Measurements from ENCODE around the gene GALM. TPM values are rescaled to one million over a fixed set of nuclear protein-coding genes. Genes with fewer than 3 reads are reported as not detected.

GALM gene
- total RNA-seq, 1 experiment from 2014 or later: 48.7 TPM

GRCh38 chr2:38652431-38653273 is 13.3 kb upstream of the GALM start:
- no peaks in the 10 kb centered on the region for H3K27me3 Mint-ChIP-seq (ENCODE audit: insufficient read depth, unreplicated experiment)
- TF ChIP-seq CTCF (IDR thresholded peaks at IDR 0.05; ENCODE audit: insufficient read depth in 1 of 2, low read depth in 1 of 2, low read length in 1 of 2, severe bottlenecking in 1 of 2, unreplicated experiment in 1 of 2): no peak
- no peak for DNase-seq
- Histone ChIP-seq H3K4me1 (peaks cover 8% of the 10 kb centered on the region; the same call in 1 of the 2 replicates), H3K27me3 (replicated peaks; ENCODE audit: control insufficient read depth, insufficient read depth, low read length) (no peaks in the 10 kb centered on the region), H3K9me3 (no peaks in the 10 kb centered on the region), H3K4me3 (ENCODE audit: low read depth, low read length) (no peak overlapping the region), H3K36me3 (ENCODE audit: control insufficient read depth, insufficient read depth, low read length) (no peaks in the 10 kb centered on the region)
- H3K4me1 Mint-ChIP-seq (ENCODE audit: low read depth, unreplicated experiment): peaks cover 6% of the 10 kb centered on the region
- peaks cover 6% of the 10 kb centered on the region for H3K9me3 Mint-ChIP-seq (ENCODE audit: unreplicated experiment)
- no TSS peak for BruUV-seq (replicated peaks)
- POLR2A ChIA-PET: no interaction called here
- no peak overlapping the region for H3K27ac Mint-ChIP-seq (ENCODE audit: unreplicated experiment)
- intact Hi-C loops (cut with micrococcal nuclease; ENCODE audit: unreplicated experiment): no loop called here
- no peak overlapping the region for H3K4me3 Mint-ChIP-seq (ENCODE audit: unreplicated experiment)
- CTCF ChIA-PET: no interaction called here
- H3K36me3 Mint-ChIP-seq (ENCODE audit: insufficient read depth, unreplicated experiment): no peaks in the 10 kb centered on the region

GRCh38 chr2:38653380-38653714 is 12.6 kb upstream of the GALM start:
- ChIA-PET POLR2A (no interaction called here), CTCF (no interaction called here)
- Mint-ChIP-seq H3K4me3 (ENCODE audit: unreplicated experiment) (no peak overlapping the region), H3K4me1 (ENCODE audit: low read depth, unreplicated experiment) (no peaks in the 10 kb centered on the region), H3K27ac (ENCODE audit: unreplicated experiment) (no peak overlapping the region), H3K9me3 (ENCODE audit: unreplicated experiment) (no peaks in the 10 kb centered on the region), H3K27me3 (ENCODE audit: insufficient read depth, unreplicated experiment) (no peaks in the 10 kb centered on the region), H3K36me3 (ENCODE audit: insufficient read depth, unreplicated experiment) (no peaks in the 10 kb centered on the region)
- Histone ChIP-seq H3K4me1 (peaks cover 8% of the 10 kb centered on the region; the same call in 1 of the 2 replicates), H3K4me3 (ENCODE audit: low read depth, low read length) (no peak overlapping the region), H3K9me3 (no peaks in the 10 kb centered on the region), H3K36me3 (ENCODE audit: control insufficient read depth, insufficient read depth, low read length) (no peaks in the 10 kb centered on the region), H3K27me3 (replicated peaks; ENCODE audit: control insufficient read depth, insufficient read depth, low read length) (no peaks in the 10 kb centered on the region)
- no TSS peak for BruUV-seq (replicated peaks)
- TF ChIP-seq CTCF (IDR thresholded peaks at IDR 0.05; ENCODE audit: insufficient read depth in 1 of 2, low read depth in 1 of 2, low read length in 1 of 2, severe bottlenecking in 1 of 2, unreplicated experiment in 1 of 2): no peak
- intact Hi-C loops (cut with micrococcal nuclease; ENCODE audit: unreplicated experiment): no loop called here
- DNase-seq: no peak

- CTCF ChIA-PET: no interaction called here
- no peaks in the 10 kb centered on the region for H3K27me3 Mint-ChIP-seq (ENCODE audit: insufficient read depth, unreplicated experiment)
- DNase-seq: no peak
- H3K9me3 Mint-ChIP-seq (ENCODE audit: unreplicated experiment): no peaks in the 10 kb centered on the region
- Histone ChIP-seq H3K4me3 (ENCODE audit: low read depth, low read length) (no peak overlapping the region), H3K4me1 (peaks cover 8% of the 10 kb centered on the region; the same call in 1 of the 2 replicates), H3K9me3 (no peaks in the 10 kb centered on the region), H3K27me3 (replicated peaks; ENCODE audit: control insufficient read depth, insufficient read depth, low read length) (no peaks in the 10 kb centered on the region), H3K36me3 (ENCODE audit: control insufficient read depth, insufficient read depth, low read length) (no peaks in the 10 kb centered on the region)
- H3K4me1 Mint-ChIP-seq (ENCODE audit: low read depth, unreplicated experiment): no peaks in the 10 kb centered on the region
- no peaks in the 10 kb centered on the region for H3K36me3 Mint-ChIP-seq (ENCODE audit: insufficient read depth, unreplicated experiment)
- intact Hi-C loops (cut with micrococcal nuclease; ENCODE audit: unreplicated experiment): no loop called here
- H3K4me3 Mint-ChIP-seq (ENCODE audit: unreplicated experiment): no peak overlapping the region
- H3K27ac Mint-ChIP-seq (ENCODE audit: unreplicated experiment): no peak overlapping the region
- no TSS peak for BruUV-seq (replicated peaks)
- TF ChIP-seq CTCF (IDR thresholded peaks at IDR 0.05; ENCODE audit: insufficient read depth in 1 of 2, low read depth in 1 of 2, low read length in 1 of 2, severe bottlenecking in 1 of 2, unreplicated experiment in 1 of 2): no peak
- POLR2A ChIA-PET: no interaction called here
Measured at GRCh38 chr2:38653715-38654527, 12.0 kb upstream of the GALM start.
